ENCODE results near the gene PAM16.
"Not testable (repeated sequence)": the region's sequence is repeated elsewhere in the genome, so short reads cannot be mapped to it uniquely, and the experiment has no call there.

PAM16 gene

DNA sequence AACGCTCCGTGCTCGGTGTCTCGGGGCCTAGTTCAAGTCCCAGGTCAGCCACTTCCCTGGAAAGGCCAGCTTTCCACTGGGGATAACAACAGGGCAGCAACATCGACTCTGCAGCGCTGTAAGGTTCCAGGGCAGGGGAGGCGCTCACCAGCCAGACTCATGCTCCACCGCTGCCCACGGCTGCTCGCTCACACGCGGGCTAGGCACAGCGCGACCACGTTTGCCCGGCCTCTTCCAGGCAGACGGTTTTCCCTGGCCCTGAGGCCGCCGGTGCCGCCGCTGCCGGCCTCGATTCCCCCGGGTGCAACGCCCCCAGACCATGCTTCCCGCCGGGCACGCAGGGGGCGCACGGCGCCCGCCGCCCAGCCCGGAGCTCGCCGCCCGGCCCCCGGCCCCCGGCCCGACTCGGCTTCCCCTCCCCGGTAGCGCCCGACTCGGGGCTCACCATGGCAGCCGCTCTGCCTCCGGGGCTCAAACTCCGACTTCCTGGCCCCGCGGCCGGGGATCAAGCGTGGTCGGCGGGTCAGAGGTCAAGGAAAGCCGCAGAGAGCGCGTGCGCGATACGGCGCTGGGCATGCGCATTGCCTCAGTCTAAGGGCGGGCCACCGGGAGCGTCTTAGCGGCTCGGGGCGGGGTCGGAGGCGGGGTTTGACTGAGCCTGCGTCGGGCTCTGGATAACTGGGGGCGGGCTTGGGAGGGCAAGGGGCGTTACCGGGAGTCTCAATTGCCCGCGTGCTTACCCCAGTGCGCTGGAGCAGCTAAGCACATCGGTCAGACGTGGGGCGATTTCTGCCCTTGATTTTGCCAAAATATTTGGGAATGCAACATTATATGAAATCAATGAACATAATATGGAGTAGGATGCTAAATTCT is at the start of gene PAM16:
Gene PAM16, minus strand, starts transcription at position 535 of the 873 bp plus-strand sequence. Its CDS starts 87 bp downstream, at position 448.
- Mint-ChIP-seq H3K9me3 (no peaks in the 10 kb centered on the region), H3K27me3 (no peaks in the 10 kb centered on the region), H3K27ac (peak within 1 kb of the TSS; percentile 88), H3K36me3 (peaks cover 14% of the 10 kb centered on the region), H3K4me1 (peaks cover 24% of the 10 kb centered on the region), H3K4me3 (peak within 1 kb of the TSS; percentile 90)
- peak; percentile 95 for ATAC-seq

DNA sequence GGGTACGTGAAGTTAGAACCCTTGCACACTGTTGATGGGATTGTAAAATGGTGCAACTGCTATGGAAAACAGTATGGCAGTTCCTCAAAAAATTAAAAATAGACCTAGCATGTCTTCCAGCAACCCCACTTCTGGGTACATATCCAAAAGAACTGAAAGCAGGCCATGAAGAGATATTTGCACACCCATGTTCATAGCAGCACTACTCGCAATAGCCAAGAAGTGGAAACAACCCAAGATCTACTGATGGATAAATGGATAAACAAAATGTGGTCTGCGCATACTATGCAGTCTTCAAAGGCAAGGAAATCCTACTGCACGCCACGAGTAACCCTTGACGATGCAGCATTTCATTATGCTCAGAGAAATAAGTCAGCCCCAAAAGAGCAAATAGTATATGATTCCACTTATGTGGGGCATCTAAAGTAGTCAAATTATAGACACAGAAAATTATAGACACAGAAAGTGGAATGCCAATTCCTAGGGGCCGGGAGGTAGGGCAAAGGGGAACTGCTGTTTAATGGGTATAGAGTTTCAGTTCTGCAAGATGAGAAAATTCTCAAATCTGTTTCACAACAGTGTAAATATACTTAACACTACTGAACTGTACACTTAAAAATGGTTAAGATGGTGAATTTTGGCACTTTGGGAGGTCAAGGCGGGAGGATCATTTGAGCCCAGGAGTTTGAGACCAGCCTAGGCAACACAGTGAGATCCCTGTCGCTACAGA is 48.0 kb upstream of the PAM16 start:
- ATAC-seq = no peak
- peaks cover 26% of the 10 kb centered on the region for H3K4me1 Mint-ChIP-seq
- no peaks in the 10 kb centered on the region for H3K9me3 Mint-ChIP-seq
- peaks cover 41% of the 10 kb centered on the region for H3K36me3 Mint-ChIP-seq
- no peak overlapping the region for H3K27ac Mint-ChIP-seq
- H3K4me3 Mint-ChIP-seq = no peak overlapping the region
- no peaks in the 10 kb centered on the region for H3K27me3 Mint-ChIP-seq

GRCh38 chr16:4395055-4395726 is 44.1 kb upstream of the PAM16 start:
- Mint-ChIP-seq H3K4me1 (peaks cover 5% of the 10 kb centered on the region), H3K9me3 (no peaks in the 10 kb centered on the region), H3K36me3 (peaks cover 52% of the 10 kb centered on the region), H3K27ac (no peak overlapping the region), H3K4me3 (no peak overlapping the region), H3K27me3 (no peaks in the 10 kb centered on the region)
- ATAC-seq = no peak

- H3K4me1 Mint-ChIP-seq, H3K4me3 Mint-ChIP-seq, ATAC-seq, H3K27me3 Mint-ChIP-seq, H3K9me3 Mint-ChIP-seq, H3K27ac Mint-ChIP-seq: not testable (repeated sequence)
- H3K36me3 Mint-ChIP-seq = peaks cover 47% of the 10 kb centered on the region
Measured at GRCh38 chr16:4393850-4394249, 42.7 kb upstream of the PAM16 start.

- Mint-ChIP-seq H3K9me3 (no peaks in the 10 kb centered on the region), H3K36me3 (peaks cover 47% of the 10 kb centered on the region), H3K4me3 (no peak overlapping the region), H3K4me1 (peaks cover 5% of the 10 kb centered on the region), H3K27me3 (no peaks in the 10 kb centered on the region), H3K27ac (no peak overlapping the region)
- no peak for ATAC-seq
Measured at GRCh38 chr16:4393240-4393600, 42.1 kb upstream of the PAM16 start.

DNA sequence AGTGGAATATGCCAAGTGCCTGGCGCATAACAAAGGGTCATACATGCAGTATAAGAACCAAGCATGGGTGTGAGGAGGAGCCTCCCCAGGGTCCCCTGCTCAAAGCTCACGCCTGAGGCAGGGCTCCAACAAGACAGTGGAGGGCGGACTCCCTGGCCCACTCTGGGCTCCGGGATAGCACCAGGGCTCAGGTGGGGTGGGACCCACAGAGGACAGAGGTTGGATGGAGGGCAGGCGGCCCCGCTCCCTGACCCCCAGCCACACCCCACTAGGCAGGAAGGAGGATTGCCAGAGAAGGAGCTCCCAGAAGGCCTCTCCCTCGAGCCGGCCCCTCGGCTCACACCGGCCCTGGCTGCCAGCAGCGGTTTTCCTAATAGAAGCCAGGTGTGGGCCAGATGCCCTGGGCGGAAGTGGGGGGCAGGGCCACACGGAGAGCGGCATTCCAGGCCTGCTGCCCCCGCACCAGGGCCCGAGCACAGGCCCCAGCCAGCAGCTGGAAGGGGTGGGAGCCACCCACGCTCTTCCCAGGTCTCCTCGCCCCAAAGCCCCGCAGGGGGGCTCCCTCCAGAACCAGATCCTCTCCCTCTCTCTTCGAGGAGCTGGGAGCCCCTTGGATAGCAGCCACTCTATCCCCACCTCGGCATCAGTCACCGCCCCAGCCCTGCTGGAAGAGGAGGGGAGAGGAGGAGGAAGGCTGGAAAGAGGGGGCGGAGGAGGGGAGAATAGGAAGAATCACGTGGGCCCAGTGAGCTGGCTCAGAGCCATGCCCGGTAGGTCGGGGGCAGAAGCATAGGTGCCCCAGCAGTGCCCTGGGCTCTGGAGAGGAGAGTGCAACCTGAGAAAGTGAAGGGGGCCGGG is 41.5 kb upstream of the PAM16 start:
- Mint-ChIP-seq H3K36me3 (peaks cover 47% of the 10 kb centered on the region), H3K4me1 (peaks cover 5% of the 10 kb centered on the region), H3K4me3 (no peak overlapping the region), H3K9me3 (no peaks in the 10 kb centered on the region), H3K27ac (no peak overlapping the region), H3K27me3 (no peaks in the 10 kb centered on the region)
- no peak for ATAC-seq

DNA sequence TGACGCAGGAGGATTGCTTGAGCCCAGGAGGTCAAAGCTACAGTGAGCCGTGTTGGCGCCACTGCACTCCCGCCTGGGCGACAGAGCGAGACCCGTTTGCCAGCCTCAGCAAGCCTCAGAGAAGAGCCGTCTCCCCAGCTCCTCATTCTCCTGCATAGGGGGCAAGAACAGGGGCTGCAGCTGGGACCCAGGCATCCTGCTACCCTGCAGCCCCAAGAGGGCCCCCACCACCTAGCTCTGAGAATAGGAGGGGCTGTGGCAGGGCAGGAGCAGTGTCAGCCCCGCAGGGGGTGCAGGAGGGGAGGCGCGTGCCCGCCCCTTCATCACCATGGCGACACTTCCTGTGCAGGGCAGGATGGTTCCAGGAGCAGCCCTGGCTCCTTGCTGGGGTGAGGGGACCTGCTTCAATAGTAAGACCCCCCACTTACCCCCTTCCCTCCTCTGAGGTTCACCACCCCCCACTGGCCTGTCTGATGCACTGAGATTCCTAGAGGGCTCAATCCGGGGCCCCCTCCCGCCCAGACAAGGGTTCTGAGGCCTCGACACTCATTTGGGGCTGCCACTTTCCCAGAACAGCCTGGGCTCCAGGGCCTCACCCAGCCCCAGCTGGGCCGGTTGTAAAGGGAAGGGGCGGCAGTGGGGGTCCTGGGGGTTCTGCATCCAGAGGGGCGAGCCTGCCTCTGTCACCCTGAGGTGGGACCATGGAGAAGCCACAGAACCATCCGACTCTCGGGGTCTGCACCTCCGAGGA is 40.7 kb upstream of the PAM16 start:
- no peak for ATAC-seq
- Mint-ChIP-seq H3K4me3 (no peak overlapping the region), H3K9me3 (no peaks in the 10 kb centered on the region), H3K36me3 (peaks cover 52% of the 10 kb centered on the region), H3K4me1 (peaks cover 5% of the 10 kb centered on the region), H3K27me3 (no peaks in the 10 kb centered on the region), H3K27ac (no peak overlapping the region)

DNA sequence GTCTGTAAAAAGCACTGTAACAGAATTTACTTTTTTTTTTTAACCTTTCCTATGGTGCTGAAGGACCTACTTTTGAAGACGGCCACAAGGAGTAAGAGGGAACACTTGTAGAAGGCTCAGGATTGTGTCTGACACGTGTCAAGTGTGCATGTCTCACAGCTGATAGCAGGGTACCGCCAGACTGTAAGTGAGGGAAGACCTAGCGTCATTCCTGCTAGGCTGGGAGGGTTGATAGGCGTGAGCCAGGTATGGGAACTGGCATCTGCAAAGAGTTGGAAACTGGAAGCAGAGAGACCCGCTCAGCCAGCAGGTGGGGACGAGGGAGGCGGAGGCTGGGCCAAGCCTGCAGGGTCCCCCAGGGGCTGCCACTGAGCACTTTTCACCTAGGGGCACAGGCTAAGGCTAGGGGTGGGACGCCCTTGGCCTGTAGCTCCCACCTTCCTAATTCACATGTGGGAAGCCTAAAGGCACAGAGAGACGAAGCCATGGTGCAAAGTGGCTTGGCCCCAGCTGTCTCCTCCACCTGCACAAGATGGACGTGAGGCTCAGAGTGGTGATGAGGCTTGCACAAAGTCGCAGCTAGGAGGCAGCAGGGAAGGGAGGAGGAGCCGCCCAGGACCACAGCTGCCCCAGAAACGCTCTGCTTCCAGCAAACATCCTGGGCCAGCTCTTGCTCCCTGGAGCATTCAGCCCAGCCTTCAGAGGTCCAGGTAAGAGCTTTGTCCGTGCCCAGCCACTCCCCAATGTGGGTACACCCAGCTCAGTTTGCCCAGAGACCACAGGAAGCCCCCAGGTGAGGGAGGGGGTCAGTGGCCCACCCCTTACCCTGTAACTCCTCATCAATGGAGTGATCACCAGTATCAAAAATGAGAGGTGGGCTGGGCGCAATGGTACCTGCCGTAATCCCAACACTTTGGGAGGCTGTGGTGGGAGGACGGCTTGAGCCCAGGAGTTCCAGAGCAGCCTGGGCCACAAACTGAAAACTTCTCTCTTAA is 39.4 kb upstream of the PAM16 start:
- no peak for ATAC-seq
- Mint-ChIP-seq H3K36me3 (peaks cover 59% of the 10 kb centered on the region), H3K4me3 (no peak overlapping the region), H3K27me3 (no peaks in the 10 kb centered on the region), H3K4me1 (peaks cover 3% of the 10 kb centered on the region), H3K27ac (no peak overlapping the region), H3K9me3 (no peaks in the 10 kb centered on the region)

- Mint-ChIP-seq H3K27me3 (no peaks in the 10 kb centered on the region), H3K36me3 (peaks cover 52% of the 10 kb centered on the region), H3K9me3 (no peaks in the 10 kb centered on the region), H3K4me1 (no peaks in the 10 kb centered on the region), H3K4me3 (no peak overlapping the region), H3K27ac (no peak overlapping the region)
- no peak for ATAC-seq
Measured at GRCh38 chr16:4389051-4389955, 38.2 kb upstream of the PAM16 start.

DNA sequence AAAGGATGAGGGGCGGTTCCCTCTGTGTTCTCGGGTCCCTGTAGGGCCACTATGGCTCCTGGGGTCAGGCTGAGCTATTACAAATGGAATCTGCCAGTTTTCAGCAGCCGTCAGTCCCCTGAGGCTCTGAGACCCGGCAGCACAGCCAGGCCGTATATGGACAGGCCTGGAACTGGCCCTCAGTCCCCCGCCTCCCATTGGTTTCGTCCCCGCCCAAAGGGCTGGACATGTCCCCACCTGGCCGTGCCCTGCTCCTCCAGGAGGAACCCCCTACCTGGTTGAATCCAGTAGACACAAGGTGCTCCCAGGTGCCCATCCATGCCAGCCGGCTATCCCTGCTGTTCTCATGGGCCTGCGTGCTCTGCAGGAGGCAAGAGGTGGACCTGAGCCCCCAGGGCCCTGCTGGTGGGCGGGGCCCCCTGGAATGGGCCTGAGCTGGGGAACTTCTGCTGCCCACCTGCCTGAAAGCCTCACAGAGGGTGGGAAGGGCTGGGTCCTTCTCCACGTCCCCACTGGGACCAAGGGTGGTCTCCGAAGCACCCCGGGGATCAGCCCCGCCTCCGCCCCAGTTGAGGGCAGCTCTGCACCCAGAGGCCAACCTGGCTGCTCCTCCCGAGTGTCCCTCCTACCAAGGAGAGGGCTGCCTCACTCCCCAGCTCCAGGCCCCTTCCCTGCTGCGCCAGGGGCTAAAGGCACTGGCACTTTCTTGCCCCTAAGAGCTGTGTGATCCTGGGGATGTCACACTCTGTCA is 37.3 kb upstream of the PAM16 start:
- H3K27me3 Mint-ChIP-seq = no peaks in the 10 kb centered on the region
- H3K4me1 Mint-ChIP-seq = no peaks in the 10 kb centered on the region
- H3K27ac Mint-ChIP-seq = no peak overlapping the region
- ATAC-seq = no peak
- no peak overlapping the region for H3K4me3 Mint-ChIP-seq
- H3K9me3 Mint-ChIP-seq = no peaks in the 10 kb centered on the region
- peaks cover 50% of the 10 kb centered on the region for H3K36me3 Mint-ChIP-seq

DNA sequence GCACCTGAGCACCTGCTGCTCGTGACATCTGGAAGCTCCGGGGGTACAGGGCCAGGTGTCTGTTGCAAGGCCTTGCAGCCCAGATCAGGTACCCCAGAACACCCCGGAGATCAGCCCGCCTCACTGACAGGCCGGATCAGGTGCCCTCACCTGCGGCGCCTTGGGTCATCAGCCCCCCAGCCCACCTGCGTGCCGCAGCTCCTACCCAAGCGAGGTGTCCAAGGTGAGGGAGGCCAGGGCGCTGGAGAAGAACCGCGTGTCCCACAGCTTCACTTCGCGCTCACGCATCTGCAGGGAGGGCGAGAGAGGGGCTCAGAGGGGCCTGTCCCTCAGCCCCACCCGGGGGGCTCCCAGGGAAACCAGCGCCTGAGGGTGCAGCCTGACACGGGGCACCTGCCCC is 36.7 kb upstream of the PAM16 start:
- no peaks in the 10 kb centered on the region for H3K9me3 Mint-ChIP-seq
- no peaks in the 10 kb centered on the region for H3K4me1 Mint-ChIP-seq
- H3K27me3 Mint-ChIP-seq = no peaks in the 10 kb centered on the region
- H3K36me3 Mint-ChIP-seq = peaks cover 55% of the 10 kb centered on the region
- H3K4me3 Mint-ChIP-seq = no peak overlapping the region
- no peak for ATAC-seq
- H3K27ac Mint-ChIP-seq = no peak overlapping the region

DNA sequence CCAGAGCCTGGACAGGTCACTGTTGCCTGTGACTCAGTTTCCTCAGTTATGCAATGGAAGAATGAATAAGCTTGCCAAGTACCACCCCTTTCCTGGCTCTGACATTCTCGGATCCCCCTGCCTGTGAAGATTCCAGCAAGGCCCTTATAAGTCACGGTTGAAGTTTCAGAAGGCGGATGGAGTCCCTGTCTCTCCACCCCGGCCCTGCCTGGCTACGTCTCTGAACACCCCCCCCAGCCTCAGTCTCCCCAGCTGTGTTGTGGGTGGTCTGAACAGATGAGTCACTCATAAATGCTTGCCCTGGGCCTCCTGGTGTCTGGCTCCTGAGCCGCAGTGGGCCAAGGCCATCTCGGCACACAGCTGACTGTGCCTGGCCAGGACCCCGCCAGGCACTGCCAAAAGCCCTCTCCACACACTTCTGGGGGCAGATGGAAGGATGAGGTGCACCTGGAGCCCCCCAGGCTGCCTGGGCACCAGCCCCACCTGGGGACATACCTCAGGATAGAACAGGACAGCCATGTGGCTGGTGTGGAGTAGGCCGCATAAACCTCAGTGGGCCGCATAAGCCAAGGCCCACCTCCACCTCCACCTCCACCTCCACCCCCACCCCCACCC is 35.9 kb upstream of the PAM16 start:
- H3K4me3 Mint-ChIP-seq = no peak overlapping the region
- no peaks in the 10 kb centered on the region for H3K9me3 Mint-ChIP-seq
- H3K4me1 Mint-ChIP-seq = no peaks in the 10 kb centered on the region
- H3K27me3 Mint-ChIP-seq = no peaks in the 10 kb centered on the region
- ATAC-seq = no peak
- H3K36me3 Mint-ChIP-seq = peaks cover 53% of the 10 kb centered on the region
- no peak overlapping the region for H3K27ac Mint-ChIP-seq

Measured in stimulated activated memory B cell treated with anti-CD40 and anti-IgM and Interleukin-4, amounts not matched to agents 10 μg/mL and 1 μg/mL and 100 μg/mL, for 72 hours (primary cell).